Psoas muscle (tissue), 8 donors: Measurements from ENCODE around the gene CNIH3. TPM values are rescaled to one million over a fixed set of nuclear protein-coding genes. Genes with fewer than 3 reads are reported as not detected.

ENCODE experiments used
- ATAC-seq, 4 donors: fragments of 200-7000 bp; cut with Tn5 transposase; one replicate each; pipeline ENCODE4 v1.9.1; 2020; ENCODE audit warnings: moderate library complexity in 3 of 4, mild to moderate bottlenecking in 2 of 4
- DNase-seq, 2 donors: peaks; one replicate each; pipeline ENCODE4 v3.0.0-alpha.2; 2020
- H3K27ac ChIP-seq: fragments of 200-600 bp; one replicate; pipeline ENCODE4 v1.8.0; 2022
- H3K27me3 ChIP-seq, 3 donors: fragments of 200-600 bp in 1 of 3; one replicate each; pipeline versions ENCODE4 v1.6.1 to v1.8.0; 2013 to 2022; ENCODE audit warnings: low read length in 2 of 3, mild to moderate bottlenecking in 2 of 3, moderate library complexity in 1 of 3; ENCODE audit not compliant: insufficient read depth in 3 of 3
- H3K36me3 ChIP-seq, 2 donors: fragments of 200-600 bp in 1 of 2; one replicate each; pipeline versions ENCODE4 v1.6.1 to v1.8.0; 2013 to 2022; ENCODE audit warnings: low read depth in 1 of 2, mild to moderate bottlenecking in 1 of 2, moderate library complexity in 1 of 2; ENCODE audit not compliant: insufficient read depth in 1 of 2
- H3K4me1 ChIP-seq: fragments of 200-600 bp; one replicate; pipeline ENCODE4 v1.8.0; 2022
- H3K4me3 ChIP-seq: fragments of 200-600 bp; one replicate; pipeline ENCODE4 v1.8.0; 2022; ENCODE audit warnings: mild to moderate bottlenecking
- H3K9me3 ChIP-seq: fragments of 200-600 bp; one replicate; pipeline ENCODE4 v1.8.0; 2022
- CTCF ChIP-seq: fragments of 200-600 bp; IDR thresholded peaks from one replicate; pipeline ENCODE4 v1.8.0; 2022; ENCODE audit warnings: antibody characterized with exemption
- WGBS, 3 donors: extraction: QIAGEN DNeasy Blood & Tissue Kit; methylation state at CpG; one replicate each; pipeline versions ENCODE4 v1.1.6 to v1.1.7; 2013; 5-methylcytosine and 5-hydroxymethylcytosine counted together
- intact Hi-C, 2 donors: fragments of 100-400 bp; cut with DNase I; formaldehyde crosslinking; loops; one replicate each; pipeline versions ENCODE4 v1.11.0 to v1.14.2; 2022
- polyA plus RNA-seq, 3 donors: library from polyadenylated mRNA; stranded (reverse); fragments of 200-250 nt; gene quantifications; one replicate each; pipeline ENCODE4 v1.2.3, GENCODE V29; 2013
- total RNA-seq, 4 donors: library from RNA; stranded (reverse); fragmentation: NEBNext Ultra II Directional in 2 of 4; extraction: Animal tissue kit (Norgen Biotek cat#: 25700) in 2 of 4; gene quantifications; one replicate each; pipeline versions ENCODE4 v1.2.1 to v1.2.4, GENCODE V29; 2021 to 2023
- donor health status: healthy with polysubstance abuse.
- donor health status: DM: no; HTN: no; CAD: no; lungs with moderate emphysema.
- donor health status: Bipolar disorder and iron deficiency.
- donor health status: healthy.
- donor health status: DM: yes; HTN: yes; CAD: no.
- donor health status: DM: no; HTN: no; CAD: no.
- donor health status: DM: no; HTN: no; CAD: no.
- donor health status: DM: yes; HTN: yes; CAD: no.

The CNIH3 gene
- total and polyA plus RNA-seq, 7 donors: 0.39 to 1.9 (median 1.2) TPM

- Histone ChIP-seq H3K36me3 (no peaks in the 10 kb centered on the region), H3K27me3 (no peaks in the 10 kb centered on the region), H3K27ac (no peak overlapping the region), H3K4me1 (peaks cover 16% of the 10 kb centered on the region), H3K9me3 (no peaks in the 10 kb centered on the region), H3K4me3 (no peak overlapping the region)
- no peak for TF ChIP-seq CTCF
- ATAC-seq: no peak
- WGBS, 3 donors: 77 to 86% (median 81%) methylated on average over 9 of the region's 9 CpGs
- DNase-seq: no peak
- intact Hi-C loops: no loop called here
Measured at GRCh38 chr1:224718470-224719053, 102.4 kb downstream of the CNIH3 start.

GRCh38 chr1:224719716-224720115, 103.6 kb downstream of the CNIH3 start:
- H3K4me3 ChIP-seq: no peak overlapping the region
- TF ChIP-seq CTCF: no peak
- H3K9me3 ChIP-seq: no peaks in the 10 kb centered on the region
- no peak for DNase-seq
- H3K4me1 ChIP-seq: peaks cover 16% of the 10 kb centered on the region
- ATAC-seq: no peak
- 36 to 47% (median 37%) methylated on average over 4 of the region's 4 CpGs for WGBS, 3 donors
- intact Hi-C loops: no loop called here
- no peak overlapping the region for H3K27ac ChIP-seq
- no peaks in the 10 kb centered on the region for H3K36me3 ChIP-seq
- H3K27me3 ChIP-seq: no peaks in the 10 kb centered on the region

- ATAC-seq (no peak), DNase-seq (no peak)
- no peak overlapping the region for H3K4me3 ChIP-seq
- WGBS, 3 donors: 47 to 66% (median 50%) methylated on average over 5 of the region's 5 CpGs
- no peaks in the 10 kb centered on the region for H3K9me3 ChIP-seq
- no peaks in the 10 kb centered on the region for H3K27me3 ChIP-seq
- H3K27ac ChIP-seq: no peak overlapping the region
- intact Hi-C loops: no loop called here
- no peaks in the 10 kb centered on the region for H3K36me3 ChIP-seq
- no peak for TF ChIP-seq CTCF
- peaks cover 16% of the 10 kb centered on the region for H3K4me1 ChIP-seq
Measured at GRCh38 chr1:224720216-224720615, 104.1 kb downstream of the CNIH3 start.

- H3K4me3 ChIP-seq: no peak overlapping the region
- no peak overlapping the region for H3K27ac ChIP-seq
- 91 to 96% (median 93%) methylated on average over 7 of the region's 7 CpGs for WGBS, 3 donors
- no peaks in the 10 kb centered on the region for H3K27me3 ChIP-seq
- H3K4me1 ChIP-seq: peaks cover 16% of the 10 kb centered on the region
- H3K9me3 ChIP-seq: no peaks in the 10 kb centered on the region
- DNase-seq (no peak), ATAC-seq (no peak)
- intact Hi-C loops: no loop called here
- H3K36me3 ChIP-seq: no peaks in the 10 kb centered on the region
- no peak for TF ChIP-seq CTCF
Measured at GRCh38 chr1:224721000-224721399, 104.9 kb downstream of the CNIH3 start.

GRCh38 chr1:224722838-224723237, 106.7 kb downstream of the CNIH3 start:
- H3K27ac ChIP-seq: no peak overlapping the region
- ATAC-seq: peak in 1 of 4 donors; percentile 36
- peaks cover 16% of the 10 kb centered on the region for H3K4me1 ChIP-seq
- H3K36me3 ChIP-seq: no peaks in the 10 kb centered on the region
- 47 to 64% (median 50%) methylated on average over 7 to 8 of the region's 8 CpGs for WGBS, 3 donors
- no peaks in the 10 kb centered on the region for H3K9me3 ChIP-seq
- no peak for TF ChIP-seq CTCF
- DNase-seq: no peak
- intact Hi-C loops: no loop called here
- no peak overlapping the region for H3K4me3 ChIP-seq
- H3K27me3 ChIP-seq: no peaks in the 10 kb centered on the region
